Measurements from ENCODE around the gene ARHGEF3. TPM values are rescaled to one million over a fixed set of nuclear protein-coding genes. Genes with fewer than 3 reads are reported as not detected.

The ARHGEF3 gene
- total and polyA plus RNA-seq, 10 donors = 8.0 to 35.1 (median 31.7) TPM

DNA sequence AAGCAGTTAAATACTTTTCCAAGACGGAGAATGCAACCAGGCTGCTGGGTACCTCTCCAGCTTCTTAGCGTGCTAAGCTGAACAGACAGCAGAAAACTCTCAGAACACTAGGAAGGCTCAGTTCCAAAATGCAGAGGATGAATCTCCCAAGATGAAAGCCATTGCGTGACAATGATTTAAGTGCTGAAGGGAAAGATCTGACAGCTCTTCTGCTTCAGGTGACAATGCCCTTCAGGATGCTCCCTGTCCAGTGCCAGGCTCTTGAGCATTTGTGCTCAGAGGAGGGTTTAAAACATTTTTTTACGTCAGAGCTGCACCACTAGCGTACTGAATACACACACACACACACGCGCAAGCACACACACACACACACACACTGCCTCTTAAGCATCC is 26.3 kb downstream of the ARHGEF3 start:
- Histone ChIP-seq H3K36me3 (peaks cover 0 to 42% (median 12%) of the 10 kb centered on the region in 6 donors), H3K4me1 (peaks cover 4 to 72% (median 56%) of the 10 kb centered on the region in 6 donors), H3K4me3 (no peak overlapping the region), H3K27me3 (replicated peaks in 1 of 7) (no peaks in the 10 kb centered on the region), H3K9me3 (no peaks in the 10 kb centered on the region), H3K27ac (peak overlapping the region in 6 of 8 donors; percentile 23 to 89 (median 68))
- DNase-seq = no peak
- WGBS, 5 donors = 79 to 92% (median 81%) methylated on average over 7 of the region's 7 CpGs
- no peak for TF ChIP-seq POLR2AphosphoS5 (IDR thresholded peaks at IDR 0.05)
- no peak for TF ChIP-seq POLR2A (IDR thresholded peaks at IDR 0.05)
- TF ChIP-seq, protein P1, sequence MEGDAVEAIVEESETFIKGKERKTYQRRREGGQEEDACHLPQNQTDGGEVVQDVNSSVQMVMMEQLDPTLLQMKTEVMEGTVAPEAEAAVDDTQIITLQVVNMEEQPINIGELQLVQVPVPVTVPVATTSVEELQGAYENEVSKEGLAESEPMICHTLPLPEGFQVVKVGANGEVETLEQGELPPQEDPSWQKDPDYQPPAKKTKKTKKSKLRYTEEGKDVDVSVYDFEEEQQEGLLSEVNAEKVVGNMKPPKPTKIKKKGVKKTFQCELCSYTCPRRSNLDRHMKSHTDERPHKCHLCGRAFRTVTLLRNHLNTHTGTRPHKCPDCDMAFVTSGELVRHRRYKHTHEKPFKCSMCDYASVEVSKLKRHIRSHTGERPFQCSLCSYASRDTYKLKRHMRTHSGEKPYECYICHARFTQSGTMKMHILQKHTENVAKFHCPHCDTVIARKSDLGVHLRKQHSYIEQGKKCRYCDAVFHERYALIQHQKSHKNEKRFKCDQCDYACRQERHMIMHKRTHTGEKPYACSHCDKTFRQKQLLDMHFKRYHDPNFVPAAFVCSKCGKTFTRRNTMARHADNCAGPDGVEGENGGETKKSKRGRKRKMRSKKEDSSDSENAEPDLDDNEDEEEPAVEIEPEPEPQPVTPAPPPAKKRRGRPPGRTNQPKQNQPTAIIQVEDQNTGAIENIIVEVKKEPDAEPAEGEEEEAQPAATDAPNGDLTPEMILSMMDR (IDR thresholded peaks at IDR 0.05 in 8 of 11, conservative IDR thresholded peaks at IDR 0.05 in 3 of 11) = no peak
- intact Hi-C loops (cut with DNase I; ENCODE audit: low total_unique reads) = no loop called here

DNA sequence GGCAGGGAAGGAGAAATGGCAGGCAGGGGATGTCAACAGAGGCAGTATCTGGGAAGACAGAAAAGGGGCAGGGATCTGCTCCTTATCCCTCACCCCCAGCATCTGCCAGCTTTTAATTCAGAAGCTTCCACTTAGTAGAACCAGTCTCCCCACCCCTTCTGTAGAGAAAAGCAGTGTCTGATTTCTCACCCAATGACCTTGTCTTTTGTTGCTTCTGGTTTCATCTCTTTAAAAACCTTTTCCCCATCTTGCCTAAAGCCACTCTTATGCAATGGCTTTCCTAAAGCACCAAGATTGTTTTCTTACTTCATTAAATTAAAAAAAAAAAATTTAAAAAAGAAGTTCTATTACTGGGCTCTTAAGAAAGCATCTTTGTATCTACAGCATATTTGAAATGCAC is 27.8 kb downstream of the ARHGEF3 start:
- DNase-seq = no peak
- H3K9me3 ChIP-seq = no peaks in the 10 kb centered on the region
- intact Hi-C loops (cut with DNase I; ENCODE audit: low total_unique reads) = no loop called here
- no peak overlapping the region for H3K4me3 ChIP-seq
- peaks cover 0 to 57% (median 12%) of the 10 kb centered on the region in 6 donors for H3K36me3 ChIP-seq
- H3K27ac ChIP-seq = peak overlapping the region in 2 of 8 donors; percentile 7 to 45
- H3K4me1 ChIP-seq = peaks cover 4 to 63% (median 43%) of the 10 kb centered on the region in 6 donors
- H3K27me3 ChIP-seq (replicated peaks in 1 of 7) = no peaks in the 10 kb centered on the region
- TF ChIP-seq POLR2AphosphoS5 (IDR thresholded peaks at IDR 0.05) = no peak

DNA sequence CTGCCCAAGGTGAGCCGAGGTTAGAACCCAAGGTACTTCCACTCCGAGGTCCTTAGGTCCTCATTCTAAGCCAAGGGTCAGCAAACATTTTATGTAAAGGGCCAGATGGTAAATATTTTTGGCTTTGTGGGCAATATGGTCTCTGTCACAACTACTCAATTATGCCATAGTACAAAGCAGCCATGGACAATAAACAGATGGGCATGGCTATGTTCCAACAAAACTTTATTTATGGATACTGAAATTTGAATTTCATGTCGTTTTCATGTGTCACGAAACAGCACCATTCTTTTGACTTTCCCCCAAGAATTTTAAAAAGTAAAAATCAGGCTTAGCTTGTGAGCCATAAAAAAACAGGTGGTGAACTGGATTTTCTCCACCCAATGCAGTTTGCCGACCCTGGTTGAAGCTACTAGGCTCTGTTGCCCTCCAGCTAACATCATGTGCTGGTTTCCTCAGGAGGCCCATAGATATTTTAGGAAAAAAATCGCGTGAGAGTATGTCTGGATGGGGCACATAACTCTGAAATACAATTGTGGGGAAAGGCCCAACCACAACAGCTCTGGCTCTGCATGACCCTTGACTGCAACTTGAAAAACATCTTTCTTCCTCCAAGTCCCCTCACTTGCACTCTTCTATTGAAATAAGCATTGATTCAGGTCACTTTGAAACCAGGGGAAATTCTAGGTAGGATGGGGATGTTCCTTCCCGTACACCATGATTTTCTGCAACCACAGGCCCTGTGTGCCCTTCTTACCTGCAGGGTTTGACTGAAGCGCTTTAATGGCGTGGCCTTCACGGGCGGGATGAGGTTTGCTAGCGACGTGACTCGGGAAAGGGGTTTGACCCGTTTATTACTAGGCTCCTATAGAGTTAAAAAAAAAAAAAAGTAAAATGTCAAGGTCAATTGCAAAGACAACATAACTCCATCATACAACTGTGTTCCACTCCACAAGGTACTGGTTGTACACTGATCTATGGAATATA is 28.5 kb downstream of the ARHGEF3 start:
- no peaks in the 10 kb centered on the region for H3K9me3 ChIP-seq
- WGBS, 5 donors = 89 to 95% (median 90%) methylated on average over 16 of the region's 16 CpGs
- peaks cover 0 to 59% (median 12%) of the 10 kb centered on the region in 6 donors for H3K36me3 ChIP-seq
- intact Hi-C loops (cut with DNase I; ENCODE audit: low total_unique reads) = no loop called here
- peak overlapping the region in 2 of 8 donors; percentile 7 to 45 for H3K27ac ChIP-seq
- DNase-seq = no peak
- no peaks in the 10 kb centered on the region for H3K27me3 ChIP-seq (replicated peaks in 1 of 7)
- peaks cover 4 to 62% (median 37%) of the 10 kb centered on the region in 6 donors for H3K4me1 ChIP-seq
- no peak overlapping the region for H3K4me3 ChIP-seq
- TF ChIP-seq POLR2A (IDR thresholded peaks at IDR 0.05) = no peak
- TF ChIP-seq, protein P1 (IDR thresholded peaks at IDR 0.05 in 8 of 11, conservative IDR thresholded peaks at IDR 0.05 in 3 of 11) = no peak
- no peak for TF ChIP-seq POLR2AphosphoS5 (IDR thresholded peaks at IDR 0.05)

DNA sequence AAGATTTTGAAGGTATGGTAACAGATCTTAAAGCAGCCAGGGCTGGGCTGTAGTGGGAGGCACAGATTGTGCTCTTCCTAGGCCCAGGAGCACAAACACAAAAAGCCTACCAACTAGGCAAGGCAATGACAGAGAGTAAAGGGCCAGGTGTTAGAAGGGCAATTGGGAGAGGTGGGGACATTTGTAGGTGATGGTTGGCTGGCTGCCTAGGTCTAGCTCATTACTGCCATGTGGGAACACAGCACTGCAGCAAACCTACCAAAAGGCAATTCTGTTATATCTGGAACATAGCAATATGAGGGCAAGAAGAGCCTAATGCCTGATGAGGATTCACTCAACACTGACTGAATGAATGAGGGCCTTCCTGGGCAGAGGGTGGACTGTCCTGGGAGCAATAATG is 30.4 kb downstream of the ARHGEF3 start:
- DNase-seq = no peak
- Histone ChIP-seq H3K4me3 (no peak overlapping the region), H3K4me1 (peaks cover 4 to 58% (median 20%) of the 10 kb centered on the region in 6 donors), H3K27me3 (replicated peaks in 1 of 7) (no peaks in the 10 kb centered on the region), H3K36me3 (peaks cover 0 to 66% (median 12%) of the 10 kb centered on the region in 6 donors), H3K27ac (peak overlapping the region in 1 of 8 donors; percentile 0), H3K9me3 (no peaks in the 10 kb centered on the region)
- TF ChIP-seq, protein P1 (IDR thresholded peaks at IDR 0.05 in 8 of 11, conservative IDR thresholded peaks at IDR 0.05 in 3 of 11) = no peak
- TF ChIP-seq POLR2A (IDR thresholded peaks at IDR 0.05) (no peak), POLR2AphosphoS5 (IDR thresholded peaks at IDR 0.05) (no peak)
- intact Hi-C loops (cut with DNase I; ENCODE audit: low total_unique reads) = no loop called here
